HT-29 (cell line): ENCODE measurements around the gene FKBP14. TPM values are rescaled to one million over a fixed set of nuclear protein-coding genes. Genes with fewer than 3 reads are reported as not detected.

ENCODE experiments used
- DNase-seq: peaks from one replicate; pipeline ENCODE4 v3.0.0-alpha.2; 2015; ENCODE audit warnings: low spot score
- total RNA-seq: library from RNA; depleted of rRNA; stranded (reverse); fragments of >200 nt; shearing (Covaris generic); gene quantifications from 2 replicates; pipeline ENCODE4 v1.2.3, GENCODE V29; 2014; rRNA removed

FKBP14 gene
- 3.3 and 3.7 TPM in 2 replicates for total RNA-seq

- peak; percentile 99 for DNase-seq
Measured at GRCh38 chr7:30026229-30027064, at the start of gene FKBP14. Gene FKBP14, minus strand, starts transcription at chr7:30026702. Its CDS starts 194 bp downstream, at chr7:30026508.

GRCh38 chr7:30074422-30075030 is 48.0 kb upstream of the FKBP14 start:
- peak; percentile 72 for DNase-seq

- DNase-seq = no peak
Measured at GRCh38 chr7:30072735-30073134, 46.2 kb upstream of the FKBP14 start.

GRCh38 chr7:30070052-30070451 is 43.5 kb upstream of the FKBP14 start:
- no peak for DNase-seq

- no peak for DNase-seq
Measured at GRCh38 chr7:30069096-30069867, 42.8 kb upstream of the FKBP14 start.

GRCh38 chr7:30068117-30068516 is 41.6 kb upstream of the FKBP14 start:
- DNase-seq = no peak

GRCh38 chr7:30066687-30067086 is 40.2 kb upstream of the FKBP14 start:
- DNase-seq = no peak

GRCh38 chr7:30065746-30066145 is 39.2 kb upstream of the FKBP14 start:
- no peak for DNase-seq

- DNase-seq = peak; percentile 57
Measured at GRCh38 chr7:30062587-30062986, 36.1 kb upstream of the FKBP14 start.

- DNase-seq = peak; percentile 60
Measured at GRCh38 chr7:30061786-30062185, 35.3 kb upstream of the FKBP14 start.

GRCh38 chr7:30057741-30058140 is 31.2 kb upstream of the FKBP14 start:
- no peak for DNase-seq

- DNase-seq = no peak
Measured at GRCh38 chr7:30053068-30053467, 26.6 kb upstream of the FKBP14 start.

GRCh38 chr7:30049173-30049572 is 22.7 kb upstream of the FKBP14 start:
- DNase-seq = no peak

GRCh38 chr7:30048582-30048981 is 22.1 kb upstream of the FKBP14 start:
- DNase-seq = no peak

- no peak for DNase-seq
Measured at GRCh38 chr7:30047124-30047523, 20.6 kb upstream of the FKBP14 start.

- DNase-seq = no peak
Measured at GRCh38 chr7:30046127-30046770, 19.7 kb upstream of the FKBP14 start.

GRCh38 chr7:30041526-30042269 is 15.2 kb upstream of the FKBP14 start:
- no peak for DNase-seq

- no peak for DNase-seq
Measured at GRCh38 chr7:30040938-30041337, 14.4 kb upstream of the FKBP14 start.

- no peak for DNase-seq
Measured at GRCh38 chr7:30038196-30038980, 11.9 kb upstream of the FKBP14 start.

- DNase-seq = no peak
Measured at GRCh38 chr7:30036220-30036619, 9.7 kb upstream of the FKBP14 start.
